Measurements from ENCODE around the gene YEATS2.

The YEATS2 gene

DNA sequence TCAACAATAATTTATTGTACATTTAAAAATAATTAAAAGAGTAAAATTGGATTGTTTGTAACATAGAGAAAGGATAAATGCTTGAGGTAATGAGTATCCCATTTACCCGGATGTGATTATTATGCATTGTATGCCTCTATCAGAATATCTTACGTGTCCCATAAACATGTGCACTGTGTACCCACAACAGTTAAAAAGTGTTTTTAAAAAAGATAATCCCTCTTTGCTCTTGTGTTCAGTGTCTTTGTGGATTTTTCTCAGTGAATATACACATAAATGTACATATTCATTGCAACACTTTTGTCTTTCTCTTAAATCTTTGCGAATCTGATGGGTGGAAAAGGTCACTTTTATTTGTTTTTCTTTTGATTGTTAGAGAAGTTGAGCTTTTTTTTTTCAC is 20.4 kb downstream of the YEATS2 start:
- TF ChIP-seq, protein P1, sequence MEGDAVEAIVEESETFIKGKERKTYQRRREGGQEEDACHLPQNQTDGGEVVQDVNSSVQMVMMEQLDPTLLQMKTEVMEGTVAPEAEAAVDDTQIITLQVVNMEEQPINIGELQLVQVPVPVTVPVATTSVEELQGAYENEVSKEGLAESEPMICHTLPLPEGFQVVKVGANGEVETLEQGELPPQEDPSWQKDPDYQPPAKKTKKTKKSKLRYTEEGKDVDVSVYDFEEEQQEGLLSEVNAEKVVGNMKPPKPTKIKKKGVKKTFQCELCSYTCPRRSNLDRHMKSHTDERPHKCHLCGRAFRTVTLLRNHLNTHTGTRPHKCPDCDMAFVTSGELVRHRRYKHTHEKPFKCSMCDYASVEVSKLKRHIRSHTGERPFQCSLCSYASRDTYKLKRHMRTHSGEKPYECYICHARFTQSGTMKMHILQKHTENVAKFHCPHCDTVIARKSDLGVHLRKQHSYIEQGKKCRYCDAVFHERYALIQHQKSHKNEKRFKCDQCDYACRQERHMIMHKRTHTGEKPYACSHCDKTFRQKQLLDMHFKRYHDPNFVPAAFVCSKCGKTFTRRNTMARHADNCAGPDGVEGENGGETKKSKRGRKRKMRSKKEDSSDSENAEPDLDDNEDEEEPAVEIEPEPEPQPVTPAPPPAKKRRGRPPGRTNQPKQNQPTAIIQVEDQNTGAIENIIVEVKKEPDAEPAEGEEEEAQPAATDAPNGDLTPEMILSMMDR (IDR thresholded peaks at IDR 0.05): no peak
- no peak for TF ChIP-seq ZFX (IDR thresholded peaks at IDR 0.05; ENCODE audit: borderline replicate concordance)
- no peak overlapping the region for H3K27ac ChIP-seq

DNA sequence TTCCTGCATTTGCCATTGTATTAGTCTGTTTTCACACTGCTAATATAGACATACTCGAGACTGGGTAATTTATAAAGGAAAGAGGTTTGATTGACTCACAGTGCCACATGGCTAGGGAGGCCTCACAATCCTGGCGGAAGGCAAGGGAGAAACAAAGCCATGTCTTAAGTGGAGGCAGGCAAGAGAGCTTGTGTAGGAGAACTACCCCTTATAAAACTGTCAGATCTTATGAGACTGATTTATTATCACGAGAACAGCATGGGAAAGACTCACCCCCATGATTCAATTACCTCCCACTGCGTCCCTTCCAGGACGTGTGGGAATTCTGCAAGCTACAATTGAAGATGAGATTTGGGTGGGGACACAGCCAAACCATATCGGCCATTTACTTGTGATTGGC is 27.8 kb downstream of the YEATS2 start:
- H3K27ac ChIP-seq: no peak overlapping the region
- TF ChIP-seq ZFX (IDR thresholded peaks at IDR 0.05; ENCODE audit: borderline replicate concordance): no peak
- TF ChIP-seq, protein P1 (IDR thresholded peaks at IDR 0.05): no peak

DNA sequence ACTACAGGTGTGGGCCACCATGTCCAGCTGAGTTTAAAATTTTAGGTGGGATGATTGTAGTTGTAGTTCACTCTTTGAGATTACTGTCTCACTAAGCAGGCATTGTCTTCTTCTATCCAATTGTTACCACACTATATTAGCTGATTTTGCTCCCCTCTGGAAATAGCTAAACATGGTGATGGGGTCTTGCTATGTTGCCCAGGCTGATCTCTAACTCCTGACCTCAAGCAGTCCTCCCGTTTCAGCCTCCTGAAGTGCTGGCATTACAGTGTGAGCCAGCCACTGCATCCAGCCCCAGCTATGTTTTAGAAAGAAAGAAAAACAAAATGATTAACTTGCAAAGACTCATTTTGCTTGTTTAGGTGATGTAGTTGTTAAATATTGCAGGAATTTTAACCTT is 30.6 kb downstream of the YEATS2 start:
- TF ChIP-seq ZFX (IDR thresholded peaks at IDR 0.05; ENCODE audit: borderline replicate concordance): no peak
- TF ChIP-seq, protein P1 (IDR thresholded peaks at IDR 0.05): no peak
- no peak overlapping the region for H3K27ac ChIP-seq

DNA sequence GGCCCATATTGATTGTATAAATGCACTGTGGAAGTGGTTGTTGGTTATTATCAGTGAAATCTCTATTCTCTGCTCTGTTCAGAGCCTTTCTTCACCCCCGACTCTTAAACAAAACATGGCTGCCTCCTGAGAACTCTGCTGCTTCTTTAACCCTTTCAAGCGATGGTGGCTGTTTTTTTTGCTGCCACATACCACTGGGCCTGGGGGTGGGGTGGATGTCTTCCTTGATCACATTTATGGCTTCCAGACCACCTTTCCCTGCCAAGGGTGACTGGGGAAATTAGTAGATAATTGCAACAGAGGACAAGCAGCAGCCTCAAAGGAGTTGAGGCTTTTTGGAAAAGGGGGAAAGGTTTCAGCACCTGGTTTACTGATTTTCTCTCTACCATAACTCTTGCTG is 32.8 kb downstream of the YEATS2 start:
- no peak overlapping the region for H3K27ac ChIP-seq
- no peak for TF ChIP-seq ZFX (IDR thresholded peaks at IDR 0.05; ENCODE audit: borderline replicate concordance)
- TF ChIP-seq, protein P1 (IDR thresholded peaks at IDR 0.05): no peak

DNA sequence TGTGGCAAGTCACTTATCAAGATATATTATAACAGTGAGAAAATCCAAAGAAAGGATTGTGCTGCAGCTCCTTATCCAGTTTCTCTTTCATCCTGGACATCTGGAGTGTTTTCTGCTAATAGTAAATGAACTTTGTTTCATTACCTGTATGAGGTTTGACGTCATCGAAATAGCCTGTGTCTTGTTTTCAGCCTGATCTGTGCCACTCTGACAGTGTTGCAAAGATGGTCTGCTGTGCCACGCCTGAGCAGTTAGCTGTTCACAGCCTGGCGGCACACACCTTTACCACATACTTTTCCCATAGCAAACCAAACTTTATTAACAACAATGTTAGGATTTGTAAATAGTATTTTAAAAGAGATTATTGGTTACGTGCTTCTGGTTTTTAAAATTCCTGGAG is 34.0 kb downstream of the YEATS2 start:
- TF ChIP-seq ZFX (IDR thresholded peaks at IDR 0.05; ENCODE audit: borderline replicate concordance): no peak
- TF ChIP-seq, protein P1 (IDR thresholded peaks at IDR 0.05): no peak
- no peak overlapping the region for H3K27ac ChIP-seq

DNA sequence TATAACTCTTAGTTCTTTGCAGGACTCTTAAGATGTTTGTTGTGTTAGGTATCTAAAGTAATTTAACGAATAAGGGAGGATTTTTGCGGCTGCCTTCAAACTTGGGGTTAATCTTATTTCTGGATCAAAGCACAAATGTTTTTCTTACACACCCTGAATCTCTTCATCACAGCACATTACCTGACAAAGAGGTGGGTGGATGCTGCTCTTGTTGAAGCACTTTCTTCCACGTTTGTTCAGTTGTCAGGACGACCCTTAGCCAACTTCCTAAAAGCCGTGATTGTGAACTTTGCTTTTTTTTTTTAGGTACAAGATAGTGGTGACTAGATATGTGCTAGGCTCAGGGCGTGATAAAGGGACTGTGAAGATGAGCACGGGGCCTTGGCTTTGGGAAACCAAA is 36.0 kb downstream of the YEATS2 start:
- TF ChIP-seq, protein P1 (IDR thresholded peaks at IDR 0.05): no peak
- no peak for TF ChIP-seq ZFX (IDR thresholded peaks at IDR 0.05; ENCODE audit: borderline replicate concordance)
- no peak overlapping the region for H3K27ac ChIP-seq

DNA sequence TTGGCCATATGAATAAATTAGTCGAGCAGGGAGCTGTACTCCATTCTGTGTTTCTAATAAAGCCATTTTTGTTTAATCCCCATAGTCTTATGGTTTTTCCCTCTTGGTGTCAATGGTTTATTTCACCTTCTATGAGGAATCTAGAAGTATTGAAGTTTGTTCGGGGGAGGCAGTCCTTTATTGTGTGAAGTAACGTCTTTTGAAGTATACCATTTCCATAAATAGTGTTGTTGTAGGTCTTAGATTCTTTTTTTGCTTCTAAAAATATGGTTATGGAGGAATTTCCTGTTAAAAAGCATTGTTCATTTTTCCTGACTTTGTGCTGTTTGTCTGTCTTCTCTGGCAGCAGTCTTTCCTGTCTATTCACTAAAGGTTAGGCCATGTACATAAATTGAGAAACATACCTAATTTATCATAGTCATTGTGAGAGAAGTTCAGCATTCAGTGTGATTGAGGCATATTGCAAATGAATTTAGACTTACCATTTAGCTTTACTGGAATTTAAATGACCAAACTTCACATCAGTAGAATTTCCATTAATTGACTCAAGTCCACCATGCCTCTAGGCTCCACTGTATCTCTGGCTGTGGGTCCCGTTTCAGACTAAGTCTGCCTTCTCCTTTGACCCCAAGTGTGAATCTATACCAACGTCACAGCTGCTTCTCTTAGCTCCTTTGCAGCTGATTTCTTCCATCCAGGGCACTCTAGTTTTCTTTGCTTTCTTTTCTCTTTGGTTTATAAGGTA is 37.3 kb downstream of the YEATS2 start:
- TF ChIP-seq, protein P1 (IDR thresholded peaks at IDR 0.05): no peak
- no peak for TF ChIP-seq ZFX (IDR thresholded peaks at IDR 0.05; ENCODE audit: borderline replicate concordance)
- no peak overlapping the region for H3K27ac ChIP-seq

All from 22Rv1 (cell line).